HG02763 (cell line): ENCODE results near the gene RAB4B.
"Not testable (repeated sequence)": the region's sequence is repeated elsewhere in the genome, so short reads cannot be mapped to it uniquely, and the experiment has no call there.

Source experiments
- ATAC-seq: cut with Tn5 transposase; IDR thresholded peaks from one replicate; pipeline ENCODE4 v1.9.1; 2021; ENCODE audit warnings: mild to moderate bottlenecking, moderate library complexity; ENCODE audit not compliant: unreplicated experiment

RAB4B gene

DNA sequence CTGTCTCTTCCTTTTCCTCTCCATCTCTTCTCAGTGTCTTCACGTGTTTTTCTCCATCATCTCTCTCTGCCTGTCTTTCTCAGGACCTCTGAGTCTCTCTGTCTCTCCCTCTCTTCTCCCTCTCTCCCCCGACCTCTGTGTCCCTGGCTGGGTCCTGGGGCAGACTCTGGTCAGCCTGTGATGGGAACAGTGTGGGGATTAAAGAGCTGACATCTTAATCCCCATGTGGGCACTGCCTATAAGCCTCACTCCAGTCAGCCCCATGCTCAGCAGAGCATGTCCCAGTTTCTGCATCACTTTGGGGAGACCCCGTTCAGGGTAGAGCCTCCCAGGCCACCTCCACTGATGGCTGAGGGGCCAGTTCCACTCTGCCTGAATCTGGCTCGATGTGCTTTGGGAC lies 37.2 kb downstream of the RAB4B start:
- no peak for ATAC-seq

DNA sequence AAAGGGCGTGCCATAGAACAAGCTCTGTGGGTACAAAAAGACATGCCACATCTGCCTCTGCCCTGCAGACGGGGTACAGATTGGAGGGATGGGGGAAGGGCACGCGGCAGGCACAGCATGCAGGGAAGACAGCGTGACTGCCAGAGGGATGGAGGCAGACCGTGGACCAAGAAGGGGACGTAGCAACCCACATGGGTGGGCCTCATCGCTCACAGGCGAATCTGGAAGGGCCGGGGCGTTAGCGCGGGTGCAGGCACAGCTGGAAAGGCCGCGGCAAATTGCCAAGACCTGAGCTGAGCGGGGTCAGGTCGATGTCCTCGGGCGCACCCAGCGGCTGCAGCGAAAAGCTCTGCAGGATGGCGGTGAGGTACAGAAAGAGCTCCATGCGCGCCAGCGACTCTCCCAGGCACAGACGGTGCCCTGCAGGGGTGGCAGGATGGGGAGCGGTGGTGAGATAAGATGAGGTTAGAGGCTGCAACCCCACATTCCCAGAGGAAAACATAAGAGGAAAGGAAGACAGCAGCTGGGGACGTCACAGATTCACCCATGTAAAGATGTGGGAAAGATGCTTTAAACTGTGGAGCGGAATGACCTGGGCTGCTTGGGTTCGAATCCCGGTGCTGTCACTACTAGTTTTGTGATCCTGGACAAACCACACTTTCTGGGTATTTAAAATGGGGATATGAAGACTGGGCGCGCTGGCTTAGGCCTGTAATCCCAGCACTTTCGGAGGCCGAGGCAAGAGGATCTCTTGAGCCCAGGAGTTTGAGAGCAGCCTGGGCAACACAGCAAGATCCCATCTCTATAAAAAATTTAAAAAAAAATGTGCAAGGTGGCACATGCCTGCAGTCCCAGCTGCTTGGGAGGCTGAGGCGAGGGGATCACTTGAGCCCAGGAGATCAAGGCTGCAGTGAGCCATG lies 40.7 kb downstream of the RAB4B start:
- ATAC-seq: not testable (repeated sequence)

DNA sequence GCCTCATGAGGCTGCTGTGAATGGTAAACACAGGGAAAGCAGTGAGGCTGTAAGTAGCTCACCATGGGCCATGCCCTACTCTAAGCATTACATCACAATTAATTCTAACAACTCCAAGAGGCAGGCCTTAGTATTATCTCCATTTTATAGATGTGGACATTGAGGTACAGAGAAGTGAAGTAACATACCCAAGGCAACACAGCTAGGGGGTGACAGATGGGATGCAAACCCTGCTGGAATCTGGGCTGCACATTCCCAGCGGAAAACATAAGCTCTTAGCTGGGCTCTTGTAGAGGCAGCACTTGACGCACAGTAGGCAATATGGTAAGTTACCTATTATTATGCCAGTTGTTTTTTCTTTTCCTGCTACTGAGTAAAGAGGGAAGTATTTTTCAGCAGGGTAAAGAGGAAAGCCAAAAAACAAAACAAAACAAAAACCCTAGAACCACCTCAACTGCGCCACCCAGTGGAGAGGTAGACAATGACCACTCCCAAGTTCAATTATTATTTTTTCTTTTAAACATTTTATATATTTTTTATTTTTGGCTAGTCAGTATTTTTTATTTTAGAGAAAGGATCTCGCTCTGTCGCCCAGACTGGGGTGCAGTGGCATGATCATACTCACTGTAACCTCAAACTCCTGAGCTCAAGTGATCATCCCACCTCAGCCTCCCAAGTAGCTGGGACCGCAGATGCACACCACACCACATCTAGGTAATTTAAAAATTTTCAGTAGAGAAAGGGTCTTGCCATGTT lies 41.6 kb downstream of the RAB4B start:
- ATAC-seq: not testable (repeated sequence)

DNA sequence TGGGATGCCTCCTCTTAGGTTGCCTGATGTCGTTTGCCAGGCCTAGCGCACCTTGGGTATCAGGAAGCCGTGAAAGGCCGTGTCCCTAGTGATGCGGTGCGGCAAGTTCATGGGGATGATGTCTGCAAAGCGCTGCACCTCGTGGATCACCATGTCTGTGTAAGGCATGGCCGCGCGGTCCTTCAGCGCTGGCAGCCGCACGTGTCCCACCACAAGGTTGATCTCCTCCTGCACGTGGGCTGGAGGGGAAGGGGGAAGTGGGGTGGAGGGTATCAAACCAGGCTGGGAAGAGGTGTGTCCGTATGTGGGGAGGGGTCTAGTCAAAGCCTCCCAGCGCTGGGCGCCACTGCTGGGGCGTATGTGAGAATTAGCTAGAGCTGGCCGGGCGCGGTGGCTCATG lies 44.1 kb downstream of the RAB4B start:
- ATAC-seq: no peak

DNA sequence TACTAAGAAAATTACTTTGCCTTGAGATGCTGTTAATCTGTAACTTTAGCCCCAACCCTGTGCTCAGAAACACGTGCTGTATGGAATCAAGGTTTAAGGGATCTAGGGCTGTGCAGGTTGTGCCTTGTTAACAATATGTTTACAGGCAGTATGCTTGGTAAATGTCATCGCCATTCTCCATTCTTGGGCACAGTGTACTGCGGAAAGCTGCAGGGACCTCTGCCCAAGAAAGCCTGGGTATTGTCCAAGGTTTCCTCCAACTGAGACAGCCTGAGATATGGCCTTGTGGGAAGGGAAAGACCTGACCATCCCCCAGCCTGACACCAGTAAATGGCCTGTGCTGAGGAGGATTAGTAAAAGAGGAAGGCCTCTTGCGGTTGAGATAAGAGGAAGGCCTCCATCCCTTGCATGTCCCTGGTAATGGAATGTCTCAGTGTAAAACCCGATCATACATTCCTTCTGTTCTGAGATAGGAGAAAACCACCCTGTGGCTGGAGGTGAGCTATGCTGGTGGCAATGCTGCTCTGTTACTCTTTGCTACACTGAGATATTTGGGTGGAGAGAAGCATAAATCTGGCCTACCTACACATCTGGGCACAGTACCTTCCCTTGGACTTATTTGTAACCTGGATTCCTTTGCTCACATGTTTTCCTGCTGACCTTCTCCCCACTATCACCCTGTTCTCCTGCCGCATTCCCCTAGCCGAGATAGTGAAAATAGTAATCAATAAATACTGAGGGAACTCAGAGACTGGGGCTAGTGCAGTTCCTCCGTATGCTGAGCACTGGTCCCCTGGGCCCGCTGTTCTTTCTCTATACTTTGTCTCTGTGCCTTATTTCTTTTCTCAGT lies 44.9 kb downstream of the RAB4B start:
- not testable (repeated sequence) for ATAC-seq

DNA sequence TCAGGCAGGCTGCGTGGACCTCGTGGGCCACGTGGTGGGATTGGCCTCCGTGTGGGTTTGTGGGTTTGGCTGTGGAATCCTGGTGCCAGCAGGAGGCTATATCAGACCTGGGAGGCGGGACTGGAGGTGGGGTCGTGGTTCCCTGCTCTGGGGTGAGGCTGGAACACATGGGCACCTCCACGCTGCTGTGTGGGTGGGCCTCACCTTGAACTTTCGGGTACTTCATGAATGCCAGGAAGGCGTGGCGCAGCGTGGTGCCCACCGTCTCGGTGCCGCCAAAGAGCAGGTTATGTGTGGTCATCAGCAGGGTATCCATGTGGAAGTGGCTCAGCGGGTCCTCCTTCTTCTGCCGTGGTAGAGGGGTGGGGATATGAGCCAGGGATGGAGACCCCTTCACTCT lies 46.9 kb downstream of the RAB4B start:
- ATAC-seq: not testable (repeated sequence)

DNA sequence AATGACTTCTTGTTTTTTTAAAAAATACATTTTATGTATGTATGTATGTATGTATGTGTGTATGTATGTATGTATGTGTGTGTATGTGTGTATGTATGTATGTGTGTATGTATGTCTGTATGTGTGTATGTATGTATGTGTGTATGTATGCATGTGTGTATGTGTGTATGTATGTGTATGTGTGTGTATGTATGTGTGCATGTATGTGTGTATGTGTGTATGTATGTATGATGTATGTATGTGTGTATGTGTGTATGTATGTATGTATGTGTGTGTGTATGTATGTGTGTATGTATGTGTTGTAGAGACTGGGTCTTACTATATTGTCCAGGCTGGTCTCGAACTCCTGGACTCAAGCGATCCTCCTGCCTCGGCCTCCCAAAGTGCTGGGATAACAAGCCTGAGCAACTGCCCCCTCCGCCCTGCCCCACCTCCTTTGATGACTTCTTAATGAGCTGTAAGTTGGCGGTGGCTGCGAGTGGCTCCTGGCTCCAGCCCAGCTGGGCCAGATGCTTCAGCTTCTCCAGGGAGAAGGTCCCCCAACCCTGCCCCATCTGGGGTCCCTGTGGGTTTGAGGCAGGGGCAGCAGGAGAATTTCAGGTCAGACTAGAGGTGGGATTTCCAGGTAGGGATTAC lies 47.5 kb downstream of the RAB4B start:
- ATAC-seq: not testable (repeated sequence)

DNA sequence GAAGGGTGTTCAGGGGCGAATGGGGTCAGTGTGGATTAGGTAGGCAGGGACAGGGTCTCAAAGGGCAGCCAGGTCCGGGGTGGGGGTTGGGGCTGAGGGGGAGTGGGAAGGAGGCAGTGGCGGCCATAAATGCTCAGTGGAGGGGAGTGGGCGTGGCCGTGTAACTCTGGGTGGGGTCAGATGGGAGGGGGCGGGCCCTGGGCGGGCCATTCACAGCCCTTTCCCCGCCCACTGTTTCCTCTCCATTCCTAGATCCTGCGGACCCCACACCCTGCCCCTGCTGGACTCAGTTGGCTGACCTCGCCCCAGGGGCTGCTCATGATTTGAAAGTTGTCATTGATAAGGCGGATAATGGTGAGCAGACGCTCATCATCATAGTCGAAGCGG lies 48.3 kb downstream of the RAB4B start:
- ATAC-seq: not testable (repeated sequence)

DNA sequence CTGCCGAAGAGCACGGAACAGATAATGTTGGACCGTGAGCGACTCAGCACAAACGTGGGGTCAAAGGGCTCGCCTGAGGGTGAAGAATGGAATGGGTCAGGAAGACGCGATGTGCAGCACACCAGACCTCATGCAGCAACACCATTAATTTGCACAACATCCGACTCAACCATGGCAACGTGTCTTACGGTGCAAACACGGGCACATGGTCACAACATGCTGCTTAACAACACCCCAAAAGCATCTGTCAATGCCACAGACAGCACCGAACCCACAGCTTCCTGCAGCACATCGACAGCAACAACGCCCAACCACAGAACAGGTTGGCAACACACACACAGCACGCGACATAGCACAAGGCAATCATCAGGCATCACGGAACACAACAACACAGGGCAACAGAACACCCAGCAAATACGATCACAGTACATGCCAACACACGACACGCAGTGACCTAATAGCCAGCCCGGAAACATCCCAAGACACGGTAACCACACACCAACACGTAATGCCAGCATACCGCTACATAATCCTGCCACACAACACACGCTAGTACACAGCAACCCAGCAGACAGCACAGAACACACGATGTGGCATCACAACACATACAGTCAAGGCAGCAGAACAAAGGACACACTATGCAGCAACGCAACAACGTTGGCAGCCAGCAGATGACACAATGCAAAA lies 48.8 kb downstream of the RAB4B start:
- ATAC-seq: not testable (repeated sequence)

DNA sequence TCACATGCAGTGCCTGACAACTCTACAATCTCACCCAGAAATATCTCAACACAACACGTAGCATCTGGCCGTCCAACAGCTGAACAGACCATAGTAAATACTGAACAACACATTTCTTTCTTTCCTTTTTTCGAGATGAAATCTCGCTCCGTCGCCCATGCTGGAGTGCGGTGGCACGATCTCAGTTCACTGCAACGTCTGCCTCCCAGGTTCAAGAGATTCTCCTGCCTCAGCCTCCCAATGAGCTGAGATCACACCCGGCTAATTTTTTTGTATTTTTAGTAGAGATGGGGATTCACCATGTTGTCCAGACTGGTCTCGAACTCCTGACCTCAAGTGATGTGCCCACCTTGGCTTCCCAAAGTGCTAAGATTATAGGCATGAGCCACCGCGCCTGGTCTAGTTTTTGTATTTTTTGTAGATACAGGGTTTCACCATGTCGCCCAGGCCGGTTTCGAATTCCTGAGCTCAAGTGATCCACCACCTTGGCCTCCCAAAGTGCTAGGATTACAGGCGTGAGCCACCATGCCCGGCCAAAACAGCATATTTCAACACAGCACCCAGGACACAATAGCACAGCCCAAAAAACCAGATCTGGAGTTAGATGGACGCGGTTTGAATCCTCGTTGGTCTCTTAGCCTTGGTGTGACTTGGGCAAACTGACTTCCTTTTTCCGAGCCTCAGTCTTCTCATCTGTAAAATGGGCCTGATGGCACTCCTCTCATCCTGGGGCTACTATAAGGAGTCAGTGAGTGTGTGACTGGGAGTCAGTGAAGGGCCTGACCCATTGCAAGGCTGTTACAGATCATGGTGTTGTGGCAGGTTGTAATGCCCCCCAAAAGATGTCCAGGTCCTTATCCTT lies 49.6 kb downstream of the RAB4B start:
- no peak for ATAC-seq

DNA sequence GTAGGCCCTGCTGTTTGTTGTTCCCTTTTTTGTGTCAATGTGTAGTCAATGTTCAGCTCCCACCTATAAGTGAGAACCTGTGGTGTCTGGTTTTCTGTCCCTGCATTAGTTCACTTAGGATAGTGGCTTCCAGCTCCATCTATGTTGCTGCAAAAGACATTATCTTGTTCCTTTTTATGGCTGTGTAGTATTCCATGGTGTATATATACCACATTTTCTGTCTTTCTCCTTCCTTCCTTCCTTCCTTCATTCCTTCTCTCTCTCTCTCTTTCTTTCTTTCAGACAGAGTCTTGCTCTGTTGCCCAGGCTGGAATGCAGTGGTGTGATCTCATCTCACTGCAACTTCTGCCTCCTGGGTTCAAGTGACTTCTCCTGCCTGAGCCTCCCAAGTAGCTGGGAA lies 51.2 kb downstream of the RAB4B start:
- ATAC-seq: no peak

DNA sequence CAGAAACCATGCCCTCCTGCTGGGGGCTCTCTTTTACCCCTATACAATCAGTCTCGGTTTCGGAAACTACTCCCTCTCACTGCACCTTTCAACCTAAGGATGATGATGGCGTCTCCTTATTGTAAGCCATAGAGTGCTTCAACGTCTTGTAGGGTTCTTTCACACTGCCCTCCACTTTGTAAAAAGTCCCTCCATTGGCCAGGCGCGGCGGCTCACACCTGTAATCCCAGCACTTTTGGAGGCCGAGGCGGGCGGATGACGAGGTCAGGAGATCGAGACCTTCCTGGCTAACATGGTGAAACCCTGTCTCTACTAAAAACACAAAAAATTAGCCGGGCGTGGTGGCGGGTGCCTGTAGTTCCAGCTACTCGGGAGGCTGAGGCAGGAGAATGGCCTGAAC lies 52.7 kb downstream of the RAB4B start:
- ATAC-seq: not testable (repeated sequence)

DNA sequence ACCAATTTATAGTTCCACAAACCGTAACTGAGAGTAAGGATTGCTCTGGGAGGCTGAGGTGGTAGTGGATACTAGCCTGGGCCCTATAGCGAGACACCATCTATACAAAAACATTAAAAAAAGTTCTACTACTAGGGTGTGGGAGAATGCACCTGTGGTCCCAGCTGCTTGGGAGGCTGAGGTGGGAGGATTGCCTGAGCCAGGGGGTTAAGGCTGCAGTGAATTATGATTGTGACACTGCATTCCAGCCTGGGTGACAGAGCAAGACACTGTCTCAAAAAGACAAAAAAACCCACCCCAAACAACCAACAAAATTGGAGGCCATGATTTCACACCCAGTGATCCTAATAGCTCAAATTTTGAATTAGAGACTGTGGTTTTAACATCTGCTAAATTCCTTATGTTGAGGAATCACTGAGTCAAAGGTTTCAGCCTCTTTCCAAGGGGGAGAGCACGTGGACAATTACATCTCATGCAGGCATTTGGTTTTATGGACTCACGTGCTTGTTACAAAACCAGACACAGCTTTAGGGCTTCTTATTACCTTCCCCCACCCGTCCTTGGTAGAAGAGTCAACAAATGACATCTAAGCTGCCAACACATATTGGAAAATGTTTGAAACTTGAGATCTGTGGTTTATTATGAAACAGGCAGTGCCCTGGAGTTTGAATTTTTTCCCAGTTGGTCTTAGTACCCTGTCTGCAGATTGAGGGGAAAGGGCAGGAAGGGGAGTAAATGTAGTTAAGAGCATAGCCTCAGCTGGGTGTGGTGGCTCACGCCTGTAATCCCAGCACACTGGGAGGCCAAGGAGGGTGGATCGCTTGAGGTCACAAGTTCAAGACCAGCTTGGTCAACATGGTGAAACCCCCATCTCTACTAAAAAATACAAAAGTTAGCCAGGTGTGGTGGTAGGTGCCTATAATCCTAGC lies 53.7 kb downstream of the RAB4B start:
- ATAC-seq: no peak

DNA sequence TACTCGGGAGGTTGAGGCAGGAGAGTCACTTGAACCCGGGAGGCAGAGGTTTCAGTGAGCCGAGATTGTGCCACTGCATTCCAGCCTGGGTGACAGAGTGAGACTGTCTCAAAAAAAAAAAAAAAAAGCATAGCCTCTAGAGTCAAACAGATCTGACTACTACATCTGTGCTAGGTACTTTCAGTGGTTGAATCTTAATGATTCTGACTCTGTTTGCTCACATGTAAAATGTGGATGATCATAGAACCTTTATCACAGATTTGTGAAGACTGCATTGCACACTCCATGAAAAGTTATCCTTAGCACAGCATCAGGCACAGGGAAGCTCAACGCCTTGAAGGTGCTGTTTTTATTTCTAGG lies 54.4 kb downstream of the RAB4B start:
- not testable (repeated sequence) for ATAC-seq

DNA sequence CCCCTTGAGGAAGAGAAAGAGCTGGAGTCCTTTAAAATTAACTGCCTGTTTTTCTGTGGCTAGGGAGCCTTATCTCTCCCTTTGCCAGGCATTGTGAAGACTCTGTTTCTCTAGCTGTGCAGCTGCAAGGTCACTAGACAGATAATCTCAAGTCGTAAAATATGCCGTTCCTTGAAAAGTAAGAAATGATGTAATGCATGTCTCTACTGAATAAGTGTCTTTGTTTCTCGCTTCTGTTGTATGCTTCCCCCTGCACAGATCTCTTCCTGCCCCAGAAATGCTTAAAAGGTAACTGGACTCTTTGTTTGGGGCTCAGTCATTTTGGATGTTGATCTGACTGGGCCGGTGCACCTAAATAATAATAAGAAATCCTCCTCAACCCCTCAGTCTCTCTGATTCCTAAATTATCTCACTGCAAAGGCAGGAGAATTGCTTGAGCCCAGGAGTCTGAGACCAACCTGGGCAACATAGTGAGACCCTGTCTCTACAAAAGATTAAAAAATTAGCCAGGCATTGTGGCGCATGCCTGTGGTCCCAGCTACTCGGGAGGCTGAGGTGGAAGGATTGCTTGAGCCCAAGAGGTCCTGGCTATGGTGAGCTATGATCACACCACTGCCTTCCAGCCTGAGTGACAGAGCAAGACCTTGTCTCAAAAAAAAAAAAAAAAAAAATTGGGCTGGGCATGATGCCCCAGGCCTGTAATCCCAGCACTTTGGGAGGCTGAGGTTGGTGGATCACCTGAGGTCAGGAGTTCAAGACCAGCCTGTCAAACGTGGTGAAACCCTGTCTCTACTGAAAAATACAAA lies 55.9 kb downstream of the RAB4B start:
- not testable (repeated sequence) for ATAC-seq

DNA sequence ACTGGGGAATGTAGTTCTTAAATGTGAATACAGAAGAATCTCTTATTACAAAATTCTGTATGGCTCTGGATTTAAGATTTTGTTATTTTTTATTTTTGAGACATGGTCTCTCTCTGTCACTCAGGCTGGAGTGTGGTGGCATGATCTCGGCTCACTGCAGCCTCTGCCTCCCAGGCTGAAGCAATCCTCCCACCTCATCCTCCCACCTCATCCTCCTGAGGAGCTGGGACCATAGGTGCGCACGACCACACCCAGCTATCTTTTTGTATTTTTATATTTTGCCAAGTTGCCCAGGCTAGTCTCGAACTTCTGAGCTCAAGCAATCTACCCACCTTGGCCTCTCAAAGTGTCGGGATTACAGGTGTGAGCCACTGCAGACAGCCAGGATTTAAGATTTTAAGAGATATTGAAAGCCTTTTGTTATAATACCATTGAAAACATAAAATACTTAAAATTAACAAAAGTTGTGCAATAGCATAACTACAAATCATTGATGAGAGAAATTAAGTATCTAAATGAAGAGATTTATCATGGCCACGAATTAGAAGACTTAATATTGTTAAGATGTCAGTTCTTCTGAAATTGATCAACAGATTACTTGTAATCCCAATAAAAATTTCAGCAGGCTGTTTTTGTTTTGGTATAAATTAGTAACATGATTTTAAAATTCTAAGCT lies 58.8 kb downstream of the RAB4B start:
- no peak for ATAC-seq

DNA sequence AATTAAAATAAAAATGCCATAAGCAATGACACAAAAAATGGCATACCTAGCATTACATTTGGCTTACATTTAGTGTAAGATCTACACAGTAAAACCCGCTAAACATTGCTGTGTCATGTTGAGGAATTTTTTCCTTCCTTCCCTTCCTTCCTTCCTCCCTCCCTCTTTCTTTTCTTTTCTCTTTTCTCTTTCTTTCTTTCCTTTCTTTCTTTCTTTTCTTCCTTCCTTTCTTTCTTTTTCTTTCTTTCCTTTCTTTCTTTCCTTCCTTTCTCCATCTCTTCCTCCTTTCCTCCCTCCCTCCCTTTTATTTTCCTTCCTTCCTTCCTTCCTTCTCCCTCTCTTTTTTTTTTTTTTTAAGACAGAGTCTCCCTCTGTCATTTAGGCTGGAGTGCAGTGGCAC lies 60.4 kb downstream of the RAB4B start:
- ATAC-seq: not testable (repeated sequence)
